GM13976 (cell line): Measurements from ENCODE around the gene COG2.

Source experiments
- DNase-seq: peaks from one replicate; pipeline ENCODE4 v3.0.0; 2012; ENCODE audit warnings: low spot score
- in situ Hi-C: fragments of 300-500 bp; cut with MboI; formaldehyde crosslinking; loops from one replicate; pipeline ENCODE4 v1.12.0; 2022; ENCODE audit warnings: low sequenced_read_pairs, mixed read lengths, inconsistent platforms; ENCODE audit not compliant: unreplicated experiment
- TF ChIP-seq, protein P1 (sequence below): IDR thresholded peaks from 2 replicates; pipeline ENCODE4 v1.5.1; 2012; ENCODE audit warnings: borderline replicate concordance, mild to moderate bottlenecking; ENCODE audit not compliant: insufficient read depth; ENCODE audit errors: extremely low read depth, missing control alignments, control extremely low read depth

Gene COG2

DNA sequence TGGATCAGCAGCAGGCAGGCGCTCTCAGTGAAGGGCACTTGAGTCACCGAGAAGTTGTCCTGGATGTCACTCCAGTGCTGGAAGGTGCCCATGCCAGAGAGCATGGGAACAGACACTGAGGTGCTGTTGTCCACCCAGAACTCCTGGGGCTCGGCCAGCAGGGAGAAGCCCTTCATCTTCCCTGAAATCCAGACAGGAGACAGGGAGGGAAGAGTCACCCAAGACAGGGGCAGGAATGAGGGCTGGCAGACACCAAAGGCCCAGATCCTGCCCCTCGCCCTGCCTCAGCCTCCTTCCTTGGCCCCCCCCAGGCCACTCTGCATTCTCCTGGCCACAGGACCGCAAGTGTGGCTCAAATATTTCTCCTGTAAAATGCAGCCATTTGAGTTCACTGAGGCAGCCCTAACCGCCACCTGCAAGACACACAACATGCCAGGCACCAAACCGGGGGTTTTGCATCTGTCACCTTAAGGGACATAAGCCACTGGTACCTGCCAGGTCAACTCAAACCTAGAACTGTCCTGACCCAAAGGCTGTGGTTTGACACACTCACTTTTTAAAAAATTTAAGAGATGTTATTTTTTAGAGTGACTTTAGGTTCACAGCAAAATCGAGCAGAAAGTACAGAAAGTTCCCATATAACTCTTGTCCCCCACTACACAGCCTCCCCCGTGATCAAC, 63.9 kb downstream of the COG2 start:
- peak; percentile 23 for DNase-seq
- in situ Hi-C loops = no loop called here
- TF ChIP-seq, protein P1, sequence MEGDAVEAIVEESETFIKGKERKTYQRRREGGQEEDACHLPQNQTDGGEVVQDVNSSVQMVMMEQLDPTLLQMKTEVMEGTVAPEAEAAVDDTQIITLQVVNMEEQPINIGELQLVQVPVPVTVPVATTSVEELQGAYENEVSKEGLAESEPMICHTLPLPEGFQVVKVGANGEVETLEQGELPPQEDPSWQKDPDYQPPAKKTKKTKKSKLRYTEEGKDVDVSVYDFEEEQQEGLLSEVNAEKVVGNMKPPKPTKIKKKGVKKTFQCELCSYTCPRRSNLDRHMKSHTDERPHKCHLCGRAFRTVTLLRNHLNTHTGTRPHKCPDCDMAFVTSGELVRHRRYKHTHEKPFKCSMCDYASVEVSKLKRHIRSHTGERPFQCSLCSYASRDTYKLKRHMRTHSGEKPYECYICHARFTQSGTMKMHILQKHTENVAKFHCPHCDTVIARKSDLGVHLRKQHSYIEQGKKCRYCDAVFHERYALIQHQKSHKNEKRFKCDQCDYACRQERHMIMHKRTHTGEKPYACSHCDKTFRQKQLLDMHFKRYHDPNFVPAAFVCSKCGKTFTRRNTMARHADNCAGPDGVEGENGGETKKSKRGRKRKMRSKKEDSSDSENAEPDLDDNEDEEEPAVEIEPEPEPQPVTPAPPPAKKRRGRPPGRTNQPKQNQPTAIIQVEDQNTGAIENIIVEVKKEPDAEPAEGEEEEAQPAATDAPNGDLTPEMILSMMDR = no peak

DNA sequence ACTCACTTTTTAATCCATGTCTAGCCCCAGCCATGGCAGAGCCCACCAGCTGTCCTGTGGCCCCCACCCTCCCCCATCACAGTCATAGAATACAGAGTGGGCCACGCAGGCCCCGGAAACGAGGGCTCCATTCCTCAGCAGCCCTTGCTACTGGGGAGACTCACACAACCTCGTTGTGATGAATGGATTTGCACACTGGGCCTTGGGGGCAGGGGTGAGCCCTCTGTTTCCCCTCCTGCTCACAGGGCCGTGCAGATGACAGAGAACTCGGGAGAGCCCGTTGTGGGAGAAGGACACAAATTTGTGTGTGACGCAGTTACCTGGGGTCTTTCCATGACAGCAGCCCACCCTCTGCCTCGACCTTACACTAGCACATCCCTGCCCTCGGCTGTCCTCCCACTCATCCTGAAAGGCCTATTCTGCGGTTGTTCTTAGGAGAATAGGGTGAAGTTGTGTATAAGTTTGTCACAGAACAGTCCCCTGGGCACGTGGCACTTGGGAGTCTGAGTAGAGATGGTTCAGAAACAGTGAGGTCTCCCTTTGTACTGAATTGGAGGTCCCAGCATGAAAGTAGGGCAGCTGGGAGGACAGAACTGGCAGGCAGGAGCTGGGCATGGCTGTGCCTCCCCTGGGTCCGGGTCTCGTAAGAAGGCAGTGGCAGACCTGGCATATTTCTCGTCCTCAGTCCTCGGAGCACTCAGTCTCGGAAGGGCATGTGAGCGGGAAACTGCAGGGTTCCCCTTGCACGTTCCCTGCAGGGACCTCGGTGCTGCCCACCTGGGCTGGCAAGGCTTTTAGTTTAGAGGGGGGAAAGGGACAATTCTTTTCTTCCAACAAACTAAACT, 64.8 kb downstream of the COG2 start:
- DNase-seq = no peak
- in situ Hi-C loops = no loop called here
- TF ChIP-seq, protein P1 = no peak

DNA sequence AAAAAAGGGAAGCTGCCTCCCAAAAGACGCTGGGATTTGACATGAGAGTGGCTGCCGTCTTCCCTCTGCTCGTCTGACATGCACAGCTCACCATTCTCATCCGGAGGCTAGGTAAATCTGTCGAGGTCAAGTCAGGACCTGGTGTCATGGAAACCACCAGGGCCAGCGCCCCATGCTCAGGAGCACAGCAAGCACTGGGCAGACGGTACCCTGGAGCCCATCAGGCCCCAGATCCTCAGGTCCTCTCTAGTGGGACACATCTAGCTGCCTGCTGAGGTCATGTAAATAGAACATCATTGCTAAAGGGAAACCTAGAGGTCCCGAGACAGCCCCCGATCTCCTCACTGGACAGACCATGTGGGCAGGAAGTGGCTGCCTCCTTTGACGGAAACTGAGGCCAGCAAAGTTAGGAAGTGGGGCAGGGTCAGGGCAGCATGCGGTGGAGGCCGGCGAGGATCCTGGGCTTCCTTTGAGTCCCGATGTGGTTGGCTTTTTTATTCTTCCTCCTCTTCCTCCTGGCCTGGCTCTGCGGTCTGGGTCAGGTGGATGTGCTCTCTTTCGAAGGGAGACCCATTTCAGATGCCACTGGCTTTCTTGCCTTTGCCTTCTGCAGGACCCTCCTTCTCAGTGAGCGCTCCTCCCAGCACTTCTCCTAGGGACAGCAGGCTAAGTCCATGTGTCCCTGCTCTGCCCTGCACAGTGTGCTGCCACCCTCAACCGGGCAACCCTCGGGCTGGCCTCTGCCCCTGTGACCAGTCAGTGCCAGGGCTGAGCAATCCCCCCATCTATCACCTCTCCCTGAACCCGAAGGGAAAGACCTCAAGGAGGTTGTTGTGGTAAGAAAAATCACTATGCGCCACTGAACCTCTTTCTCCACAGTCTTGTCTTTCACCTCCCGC, 65.7 kb downstream of the COG2 start:
- in situ Hi-C loops = no loop called here
- no peak for DNase-seq
- TF ChIP-seq, protein P1 = no peak

DNA sequence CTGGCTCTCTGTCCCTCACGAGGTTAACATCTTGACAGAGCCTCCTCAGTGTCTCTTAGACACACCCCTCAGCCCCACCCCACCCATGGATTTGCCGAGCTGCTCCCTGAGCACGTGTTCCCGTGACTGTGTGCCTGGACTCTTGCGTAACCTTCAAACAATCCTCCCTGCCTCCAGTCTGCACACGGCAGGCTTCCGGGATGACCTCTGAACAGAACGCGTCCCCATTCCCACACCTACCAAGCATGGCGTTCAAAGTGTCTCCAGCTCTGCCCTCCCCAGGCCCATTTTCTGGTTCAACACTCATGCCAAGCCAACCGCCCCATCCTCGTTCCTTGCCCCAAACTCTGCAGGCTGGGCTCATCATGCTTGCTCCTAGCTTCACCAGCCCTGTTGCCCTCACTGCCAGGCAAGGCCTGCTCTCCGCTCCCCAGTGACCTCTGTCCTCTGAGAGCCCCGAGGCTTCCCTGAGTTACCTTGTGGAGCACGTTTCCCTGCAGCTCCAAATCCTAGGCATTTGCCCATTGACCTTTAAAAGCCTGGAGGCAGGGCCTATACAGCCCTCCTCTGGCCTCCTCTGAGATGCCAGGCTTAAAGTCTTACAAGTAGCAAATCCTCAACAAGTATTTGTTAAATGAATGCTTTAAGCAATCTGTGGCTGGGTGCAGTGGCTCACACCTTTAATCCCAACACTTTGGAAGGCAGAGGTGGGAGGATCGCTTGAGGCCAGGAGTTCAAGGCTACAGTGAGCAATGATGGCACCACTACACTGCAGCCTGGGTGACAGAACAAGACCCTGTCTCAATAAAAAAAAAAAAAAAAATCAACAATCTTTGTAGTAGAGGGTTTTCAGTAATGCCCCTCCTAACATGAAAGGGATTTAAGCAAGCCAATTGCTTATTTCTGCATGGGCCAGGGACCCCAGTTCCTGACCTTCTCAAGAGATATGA, 66.6 kb downstream of the COG2 start:
- in situ Hi-C loops = no loop called here
- TF ChIP-seq, protein P1 = no peak

DNA sequence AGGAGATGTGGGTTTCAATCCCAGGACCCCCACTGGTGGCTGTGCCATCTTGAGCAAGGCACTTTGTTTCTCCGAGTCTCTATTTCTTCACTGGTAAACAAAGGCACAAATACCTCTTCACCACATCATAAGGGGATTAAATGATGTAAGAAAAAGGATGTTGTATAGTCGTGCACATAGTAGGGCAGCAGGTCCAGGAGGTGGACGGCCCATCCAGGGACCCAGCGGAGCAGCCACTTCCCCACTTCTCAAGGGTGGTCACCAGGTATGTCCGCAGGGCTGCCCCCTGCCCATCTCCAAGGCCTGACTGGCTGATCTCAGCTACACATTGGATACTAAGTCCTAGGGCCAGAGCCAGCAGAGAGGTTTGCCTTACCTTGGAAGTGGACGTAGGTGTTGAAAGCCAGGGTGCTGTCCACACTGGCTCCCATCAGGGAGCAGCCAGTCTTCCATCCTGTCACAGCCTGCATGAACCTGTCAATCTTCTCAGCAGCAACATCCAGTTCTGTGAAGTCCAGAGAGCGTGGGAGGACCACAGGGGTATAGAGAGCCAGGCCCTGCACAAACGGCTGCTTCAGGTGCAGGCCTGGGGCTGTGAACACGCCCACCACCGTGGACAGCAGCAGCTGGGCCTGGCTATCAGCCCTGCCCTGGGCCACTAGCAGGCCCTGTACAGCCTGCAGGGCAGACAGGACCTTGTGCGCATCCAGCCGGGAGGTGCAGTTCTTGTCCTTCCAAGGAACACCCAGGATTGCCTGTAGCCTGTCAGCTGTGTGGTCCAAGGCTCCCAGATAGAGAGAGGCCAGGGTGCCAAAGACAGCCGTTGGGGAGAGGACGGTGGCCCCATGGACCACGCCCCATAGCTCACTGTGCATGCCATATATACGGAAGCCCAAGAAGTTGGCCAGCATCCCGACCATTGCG, 67.6 kb downstream of the COG2 start:
- in situ Hi-C loops = no loop called here
- no peak for DNase-seq
- TF ChIP-seq, protein P1 = no peak

More for the DNA sequence above, 66.6 kb downstream of the COG2 start:
- no peak for DNase-seq
